GM18951 (cell line): ENCODE measurements around the gene PXDN.
"Not testable (repeated sequence)": the region's sequence is repeated elsewhere in the genome, so short reads cannot be mapped to it uniquely, and the experiment has no call there.

Experiments
- POLR2A ChIP-seq: IDR thresholded peaks from 4 replicates; pipeline ENCODE4 v1.6.1; 2011; ENCODE audit warnings: mild to moderate bottlenecking; ENCODE audit not compliant: insufficient read length, insufficient read depth; ENCODE audit errors: extremely low read depth
- in situ Hi-C: fragments of 300-500 bp; cut with MboI; formaldehyde crosslinking; loops from one replicate; pipeline ENCODE4 v1.12.0; 2022; ENCODE audit warnings: low sequenced_read_pairs, mixed read lengths, inconsistent platforms; ENCODE audit not compliant: unreplicated experiment

PXDN gene

GRCh38 chr2:1769703-1770422 lies 25.5 kb upstream of the PXDN start:
- in situ Hi-C loops: no loop called here
- TF ChIP-seq POLR2A: no peak

- TF ChIP-seq POLR2A: no peak
- in situ Hi-C loops: no loop called here
These were observed 23.8 kb upstream of the PXDN start for GRCh38 chr2:1767939-1768691.

GRCh38 chr2:1766851-1767811 lies 22.8 kb upstream of the PXDN start:
- in situ Hi-C loops: no loop called here
- TF ChIP-seq POLR2A: no peak

GRCh38 chr2:1766425-1766824 lies 22.1 kb upstream of the PXDN start:
- in situ Hi-C loops: no loop called here
- TF ChIP-seq POLR2A: no peak

- in situ Hi-C loops: not testable (repeated sequence)
These were observed 20.9 kb upstream of the PXDN start for GRCh38 chr2:1765201-1765600.

- in situ Hi-C loops: no loop called here
These were observed 15.3 kb upstream of the PXDN start for GRCh38 chr2:1759611-1759930.

GRCh38 chr2:1758774-1759610 lies 14.7 kb upstream of the PXDN start:
- in situ Hi-C loops: no loop called here
- TF ChIP-seq POLR2A: no peak

More at GRCh38 chr2:1759611-1759930, 15.3 kb upstream of the PXDN start:
- no peak for TF ChIP-seq POLR2A

GRCh38 chr2:1758171-1758570 lies 13.9 kb upstream of the PXDN start:
- no peak for TF ChIP-seq POLR2A

GRCh38 chr2:1757567-1757966 lies 13.3 kb upstream of the PXDN start:
- in situ Hi-C loops: no loop called here
- TF ChIP-seq POLR2A: no peak

More at GRCh38 chr2:1758171-1758570, 13.9 kb upstream of the PXDN start:
- in situ Hi-C loops: no loop called here

GRCh38 chr2:1757146-1757545 lies 12.8 kb upstream of the PXDN start:
- in situ Hi-C loops: not testable (repeated sequence)

GRCh38 chr2:1756456-1756855 lies 12.1 kb upstream of the PXDN start:
- in situ Hi-C loops: no loop called here
- TF ChIP-seq POLR2A: no peak

GRCh38 chr2:1755436-1756191 lies 11.3 kb upstream of the PXDN start:
- in situ Hi-C loops: no loop called here
- TF ChIP-seq POLR2A: no peak
